ENCODE results near the gene SPATA31D4. TPM values are rescaled to one million over a fixed set of nuclear protein-coding genes. Genes with fewer than 3 reads are reported as not detected.

The SPATA31D4 gene
- total RNA-seq, 1 donor from 2014 or later: not detected

GRCh38 chr9:81892440-81892839 is 35.8 kb upstream of the SPATA31D4 start:
- Histone ChIP-seq H3K27ac (no peak overlapping the region), H3K36me3 (no peaks in the 10 kb centered on the region), H3K4me3 (no peak overlapping the region), H3K27me3 (no peaks in the 10 kb centered on the region), H3K9me3 (no peaks in the 10 kb centered on the region), H3K4me1 (no peaks in the 10 kb centered on the region)
- intact Hi-C loops (cut with DNase I): no loop called here
- TF ChIP-seq CTCF (IDR thresholded peaks at IDR 0.05): no peak
- ATAC-seq: no peak
- DNase-seq: no peak

- Histone ChIP-seq H3K4me1 (no peaks in the 10 kb centered on the region), H3K4me3 (no peak overlapping the region), H3K27ac (no peak overlapping the region), H3K9me3 (no peaks in the 10 kb centered on the region), H3K27me3 (no peaks in the 10 kb centered on the region), H3K36me3 (no peaks in the 10 kb centered on the region)
- ATAC-seq (no peak), DNase-seq (no peak)
- no peak for TF ChIP-seq CTCF (IDR thresholded peaks at IDR 0.05)
- intact Hi-C loops (cut with DNase I): no loop called here
Observed at GRCh38 chr9:81893929-81894328, 34.3 kb upstream of the SPATA31D4 start.

GRCh38 chr9:81894891-81895290 is 33.3 kb upstream of the SPATA31D4 start:
- H3K27ac ChIP-seq: no peak overlapping the region
- no peaks in the 10 kb centered on the region for H3K4me1 ChIP-seq
- no peak for TF ChIP-seq CTCF (IDR thresholded peaks at IDR 0.05)
- H3K27me3 ChIP-seq: no peaks in the 10 kb centered on the region
- intact Hi-C loops (cut with DNase I): no loop called here
- H3K4me3 ChIP-seq: no peak overlapping the region
- no peak for DNase-seq
- H3K36me3 ChIP-seq: no peaks in the 10 kb centered on the region
- H3K9me3 ChIP-seq: no peaks in the 10 kb centered on the region
- no peak for ATAC-seq

GRCh38 chr9:81896070-81896469 is 32.2 kb upstream of the SPATA31D4 start:
- H3K4me3 ChIP-seq: no peak overlapping the region
- DNase-seq (no peak), ATAC-seq (no peak)
- no peak overlapping the region for H3K27ac ChIP-seq
- intact Hi-C loops (cut with DNase I): no loop called here
- H3K36me3 ChIP-seq: no peaks in the 10 kb centered on the region
- no peaks in the 10 kb centered on the region for H3K4me1 ChIP-seq
- TF ChIP-seq CTCF (IDR thresholded peaks at IDR 0.05): no peak
- no peaks in the 10 kb centered on the region for H3K27me3 ChIP-seq
- no peaks in the 10 kb centered on the region for H3K9me3 ChIP-seq

GRCh38 chr9:81898851-81899250 is 29.4 kb upstream of the SPATA31D4 start:
- DNase-seq (no peak), ATAC-seq (no peak)
- no peak for TF ChIP-seq CTCF (IDR thresholded peaks at IDR 0.05)

GRCh38 chr9:81902196-81902595 is 26.0 kb upstream of the SPATA31D4 start:
- Histone ChIP-seq H3K36me3 (no peaks in the 10 kb centered on the region), H3K4me1 (no peaks in the 10 kb centered on the region), H3K27me3 (no peaks in the 10 kb centered on the region), H3K4me3 (no peak overlapping the region), H3K27ac (no peak overlapping the region), H3K9me3 (no peaks in the 10 kb centered on the region)
- no peak for DNase-seq
- intact Hi-C loops (cut with DNase I): no loop called here
- no peak for ATAC-seq
- TF ChIP-seq CTCF (IDR thresholded peaks at IDR 0.05): no peak

More at GRCh38 chr9:81898851-81899250, 29.4 kb upstream of the SPATA31D4 start:
- Histone ChIP-seq H3K4me3 (no peak overlapping the region), H3K27me3 (no peaks in the 10 kb centered on the region), H3K36me3 (no peaks in the 10 kb centered on the region), H3K27ac (no peak overlapping the region), H3K9me3 (no peaks in the 10 kb centered on the region), H3K4me1 (no peaks in the 10 kb centered on the region)
- intact Hi-C loops (cut with DNase I): no loop called here

All from upper lobe of right lung (tissue), 1 donor.